HepG2 (cell line): ENCODE results near the gene KLHL12.

Experiments used
- AKNA ChIP-seq: sonication (generic); formaldehyde crosslinking; IDR thresholded peaks from 2 replicates; pipeline ENCODE4 v1.4.0; 2020; ENCODE audit warnings: missing genetic modification reagents, borderline replicate concordance
- HDAC1 ChIP-seq: sonication (generic); formaldehyde crosslinking; IDR thresholded peaks from 2 replicates; pipeline ENCODE4 v1.5.1; 2020; ENCODE audit warnings: mild to moderate bottlenecking, missing genetic modification reagents
- MAFF ChIP-seq: IDR thresholded peaks from 2 replicates; pipeline ENCODE4 v1.6.1; 2011; ENCODE audit warnings: low read depth, low read length, improper control_type of control experiment
- POLR2A ChIP-seq, 2 experiments: IDR thresholded peaks; 2 replicates each; pipeline ENCODE4 v1.6.1; 2011; ENCODE audit warnings: low read depth in 2 of 2, low read length in 2 of 2, mild to moderate bottlenecking in 1 of 2, moderate library complexity in 1 of 2; ENCODE audit not compliant: insufficient read depth in 1 of 2
- ZNF512 ChIP-seq: sonication (generic); formaldehyde crosslinking; IDR thresholded peaks from 2 replicates; pipeline ENCODE4 v1.4.0; 2020; ENCODE audit warnings: mild to moderate bottlenecking, missing genetic modification reagents

- TF ChIP-seq ZNF512 = no peak
- no peak for TF ChIP-seq MAFF
- no peak for TF ChIP-seq POLR2A (IDR thresholded peaks at IDR 0.05; ENCODE audit: insufficient read depth in 1 of 2, low read depth in 2 of 2, low read length in 2 of 2)
- TF ChIP-seq HDAC1 (CRISPR knock-in tag) = no peak
- TF ChIP-seq AKNA (CRISPR knock-in tag) = no peak
Observed at GRCh38 chr1:202945483-202945882, 18.4 kb upstream of the KLHL12 start.
